ENCODE results near the gene OTUD1.

The OTUD1 gene

GRCh38 chr10:23432166-23432565, 6.7 kb upstream of the OTUD1 start:
- no peak for DNase-seq

DNA sequence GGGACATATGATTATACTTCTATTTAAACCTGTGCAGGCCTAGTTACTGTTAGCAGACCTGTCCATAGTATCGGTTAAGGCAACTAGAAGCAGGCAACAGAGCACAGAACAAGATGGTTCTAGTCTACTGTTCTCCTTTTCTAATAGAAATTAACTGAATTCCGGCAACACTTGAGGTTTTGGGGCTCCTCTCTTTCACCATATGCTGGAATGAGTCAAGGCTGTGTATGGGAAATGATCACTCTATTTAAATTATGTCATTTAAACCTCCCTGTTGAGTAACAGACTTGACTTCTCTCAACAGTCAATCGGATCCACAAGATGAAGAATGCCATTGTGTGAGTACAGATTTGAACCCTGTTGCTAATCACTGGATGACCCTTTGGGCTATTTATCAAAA, 6.2 kb upstream of the OTUD1 start:
- no peak for DNase-seq

DNA sequence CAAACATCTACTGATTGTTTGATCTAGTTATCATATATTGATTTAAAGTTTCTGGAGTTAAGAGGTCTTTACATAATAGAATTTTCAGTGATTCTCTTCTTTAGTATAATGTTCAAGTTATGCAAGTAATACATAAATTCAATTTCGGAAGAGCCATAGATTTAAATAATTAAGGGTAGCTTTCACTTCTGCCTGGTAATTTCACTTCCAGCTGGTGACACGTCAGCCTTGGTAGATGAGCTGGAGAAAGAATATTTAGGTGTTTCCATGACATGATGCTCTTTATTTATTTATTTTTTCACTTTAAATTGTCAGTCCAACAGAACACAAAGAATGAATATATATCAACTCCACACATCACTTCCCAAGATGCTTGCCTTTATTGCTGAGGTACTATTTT, 5.2 kb upstream of the OTUD1 start:
- DNase-seq: no peak

- DNase-seq: no peak
These were observed 3.5 kb upstream of the OTUD1 start for GRCh38 chr10:23435378-23435777.

DNA sequence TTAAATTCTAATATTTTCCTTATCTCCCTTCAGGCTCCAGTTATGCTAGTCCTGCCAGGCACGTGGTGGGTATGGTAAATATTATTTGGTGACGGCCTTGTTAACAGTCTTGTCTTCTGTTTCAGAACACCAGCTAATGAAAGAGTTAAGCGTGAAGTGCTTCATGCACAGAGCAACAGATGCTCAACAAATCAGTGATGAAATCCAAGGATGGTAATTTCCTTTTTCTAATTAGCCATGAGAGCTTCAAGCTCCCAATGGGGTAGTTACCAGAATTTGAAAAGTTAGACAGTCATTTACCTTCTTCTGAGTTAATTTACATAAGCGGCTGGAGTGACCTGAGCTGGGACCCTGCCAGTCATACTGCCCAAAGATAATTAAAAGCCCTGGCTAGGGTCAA, 1.9 kb upstream of the OTUD1 start:
- no peak for DNase-seq

DNA sequence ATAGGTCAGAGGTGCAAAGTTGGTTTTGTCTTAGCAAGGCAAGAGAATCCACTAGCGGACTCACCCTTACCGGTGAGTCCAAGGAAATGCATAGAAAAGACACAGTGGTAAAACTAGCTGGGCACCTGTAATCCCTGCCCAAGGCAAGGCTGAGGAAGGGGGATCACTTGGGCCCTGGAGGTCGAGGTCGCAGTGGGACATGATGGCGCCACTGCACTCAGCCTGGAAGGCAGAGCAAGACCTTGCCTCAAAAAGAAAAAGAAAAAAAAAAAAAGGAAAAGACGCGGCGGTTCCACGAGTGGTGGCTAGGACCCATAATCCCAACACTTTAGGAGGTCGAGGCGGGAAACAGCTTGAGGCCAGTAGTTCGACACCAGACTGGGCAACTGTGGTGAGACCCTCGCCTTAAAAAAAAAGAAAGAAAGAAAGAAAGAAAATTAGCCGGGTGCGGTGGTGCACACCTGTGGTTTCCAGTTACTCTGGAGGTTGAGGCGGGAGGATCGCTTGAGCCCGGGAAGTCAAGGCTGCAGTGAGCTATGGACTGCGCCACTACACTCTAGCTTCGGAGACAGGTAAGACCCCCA, 820 bp upstream of the OTUD1 start:
- no peak for DNase-seq

DNA sequence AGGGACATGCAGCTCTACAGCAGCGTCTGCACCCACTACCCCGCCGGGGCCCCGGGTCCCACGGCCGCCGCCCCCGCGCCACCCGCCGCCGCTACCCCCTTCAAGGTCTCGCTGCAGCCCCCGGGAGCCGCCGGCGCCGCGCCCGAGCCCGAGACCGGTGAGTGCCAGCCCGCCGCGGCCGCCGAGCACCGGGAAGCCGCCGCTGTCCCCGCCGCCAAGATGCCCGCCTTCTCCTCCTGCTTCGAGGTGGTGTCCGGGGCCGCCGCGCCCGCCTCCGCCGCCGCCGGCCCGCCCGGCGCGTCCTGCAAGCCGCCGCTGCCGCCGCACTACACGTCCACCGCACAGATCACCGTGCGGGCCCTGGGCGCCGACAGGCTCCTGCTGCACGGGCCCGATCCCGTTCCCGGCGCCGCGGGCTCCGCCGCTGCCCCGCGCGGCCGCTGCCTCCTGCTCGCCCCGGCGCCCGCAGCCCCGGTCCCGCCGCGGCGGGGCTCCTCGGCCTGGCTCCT, 631 bp downstream of the OTUD1 start:
- peak in 3 of 4 experiments; percentile 6 to 41 (median 26) for DNase-seq

DNA sequence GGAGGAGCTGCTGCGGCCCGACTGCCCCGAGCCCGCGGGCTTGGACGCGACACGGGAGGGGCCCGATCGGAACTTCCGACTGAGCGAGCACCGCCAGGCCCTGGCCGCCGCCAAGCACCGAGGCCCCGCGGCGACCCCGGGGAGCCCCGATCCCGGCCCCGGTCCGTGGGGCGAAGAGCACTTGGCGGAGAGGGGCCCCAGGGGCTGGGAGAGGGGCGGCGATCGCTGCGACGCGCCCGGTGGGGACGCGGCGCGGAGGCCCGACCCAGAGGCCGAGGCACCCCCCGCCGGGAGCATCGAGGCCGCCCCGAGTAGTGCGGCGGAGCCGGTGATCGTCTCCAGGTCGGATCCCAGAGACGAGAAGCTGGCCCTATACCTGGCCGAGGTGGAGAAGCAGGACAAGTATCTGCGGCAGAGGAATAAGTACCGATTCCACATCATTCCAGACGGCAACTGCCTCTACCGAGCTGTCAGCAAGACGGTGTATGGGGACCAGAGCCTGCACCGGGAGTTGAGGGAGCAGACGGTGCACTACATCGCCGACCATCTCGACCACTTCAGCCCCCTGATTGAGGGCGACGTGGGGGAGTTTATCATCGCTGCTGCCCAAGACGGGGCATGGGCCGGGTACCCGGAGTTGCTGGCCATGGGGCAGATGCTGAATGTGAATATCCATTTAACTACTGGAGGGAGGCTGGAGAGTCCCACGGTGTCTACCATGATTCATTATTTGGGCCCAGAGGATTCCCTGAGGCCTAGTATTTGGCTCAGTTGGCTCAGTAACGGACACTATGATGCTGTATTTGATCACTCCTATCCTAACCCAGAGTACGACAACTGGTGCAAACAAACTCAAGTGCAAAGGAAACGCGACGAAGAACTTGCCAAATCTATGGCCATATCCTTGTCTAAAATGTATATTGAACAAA, 1.4 kb downstream of the OTUD1 start:
- peak in 2 of 4 experiments; percentile 16 to 23 for DNase-seq

DNA sequence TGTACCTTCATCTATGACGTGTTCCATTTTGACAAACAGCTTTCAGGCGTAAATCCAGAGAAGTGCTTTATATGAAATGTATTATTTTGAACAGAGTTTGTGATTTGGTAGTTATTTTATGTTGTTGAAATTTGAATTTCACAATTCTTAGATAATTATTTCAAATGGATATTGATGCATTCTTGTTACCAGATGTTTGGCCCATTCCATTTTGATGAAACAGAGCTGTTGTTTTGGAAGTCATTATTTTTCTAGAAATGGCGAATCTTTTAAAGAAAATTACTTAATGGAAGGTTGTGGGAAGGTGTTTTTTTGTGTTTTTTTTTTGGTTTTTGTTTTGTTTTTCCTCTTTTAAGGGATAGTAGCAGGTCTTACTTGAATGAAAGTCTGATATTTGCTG, 2.4 kb downstream of the OTUD1 start:
- DNase-seq: no peak

GRCh38 chr10:23442936-23443335, 4.1 kb downstream of the OTUD1 start:
- no peak for DNase-seq

DNA sequence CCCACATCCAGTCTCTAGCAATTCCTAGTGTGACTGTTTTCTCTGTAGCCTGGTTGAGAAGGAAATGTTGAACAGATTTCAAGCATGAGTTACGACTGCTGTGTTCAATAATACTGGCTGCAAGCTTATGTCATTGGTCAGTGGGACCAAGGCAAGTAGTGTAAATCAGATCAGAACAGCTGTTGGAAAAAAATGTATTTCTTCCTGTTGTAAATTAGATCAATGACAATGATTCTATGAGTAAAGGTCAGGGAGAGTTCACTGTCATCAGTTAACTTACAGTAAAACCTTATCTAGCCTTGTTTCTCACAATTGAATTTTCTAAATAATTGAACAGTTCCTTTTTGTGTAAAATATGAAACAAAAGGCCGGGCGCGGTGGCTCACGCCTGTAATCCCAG, 6.7 kb downstream of the OTUD1 start:
- DNase-seq: no peak

DNA sequence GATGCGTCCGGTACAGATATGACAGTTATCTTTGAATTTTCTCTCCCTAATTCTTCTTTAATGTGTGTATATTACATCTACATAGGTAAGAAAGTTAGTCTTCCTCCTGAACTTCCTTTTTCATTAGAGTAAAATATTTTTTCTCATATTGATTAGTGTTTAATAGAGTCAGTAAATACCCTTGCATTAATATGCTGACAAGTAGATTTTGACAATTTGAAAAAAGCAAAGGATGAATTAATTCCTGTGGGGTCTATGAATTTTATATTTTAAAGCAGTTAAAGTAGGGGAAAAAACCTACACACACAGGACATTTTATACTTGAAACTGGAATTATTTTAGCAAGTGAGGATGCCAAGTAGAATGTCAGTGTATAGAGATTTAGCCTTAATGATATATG, 9.4 kb downstream of the OTUD1 start:
- no peak for DNase-seq

GRCh38 chr10:23448802-23449570, 10.1 kb downstream of the OTUD1 start:
- no peak for DNase-seq

DNA sequence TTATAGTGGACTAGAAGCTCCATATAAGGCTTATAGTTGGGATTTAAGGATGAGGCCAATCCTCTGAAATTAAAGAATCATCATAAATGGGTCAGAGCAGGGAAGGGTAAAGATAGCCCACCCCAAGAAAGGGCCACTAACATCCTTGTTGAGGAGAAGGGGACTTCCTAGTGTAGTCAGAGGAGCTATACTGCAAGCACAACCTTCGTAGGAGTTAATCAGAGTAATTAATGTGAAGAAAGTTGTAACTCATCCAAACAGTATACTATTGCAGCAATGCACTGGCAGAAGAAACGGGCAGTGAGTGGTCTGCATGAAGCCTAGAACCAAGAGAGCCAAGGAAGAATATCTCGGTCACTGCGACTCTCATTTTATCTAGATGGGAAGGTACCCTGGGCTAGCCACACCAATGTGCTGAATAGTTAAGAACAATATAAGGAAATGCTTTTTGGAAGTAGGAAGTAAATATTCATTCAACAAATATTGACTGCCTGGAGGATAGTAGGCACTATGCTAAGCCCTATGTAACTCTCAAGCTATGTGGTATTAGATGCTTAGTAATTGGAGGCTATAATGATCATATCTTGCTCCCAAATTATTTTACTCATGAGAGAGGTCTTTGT, 13.3 kb downstream of the OTUD1 start:
- no peak for DNase-seq

DNA sequence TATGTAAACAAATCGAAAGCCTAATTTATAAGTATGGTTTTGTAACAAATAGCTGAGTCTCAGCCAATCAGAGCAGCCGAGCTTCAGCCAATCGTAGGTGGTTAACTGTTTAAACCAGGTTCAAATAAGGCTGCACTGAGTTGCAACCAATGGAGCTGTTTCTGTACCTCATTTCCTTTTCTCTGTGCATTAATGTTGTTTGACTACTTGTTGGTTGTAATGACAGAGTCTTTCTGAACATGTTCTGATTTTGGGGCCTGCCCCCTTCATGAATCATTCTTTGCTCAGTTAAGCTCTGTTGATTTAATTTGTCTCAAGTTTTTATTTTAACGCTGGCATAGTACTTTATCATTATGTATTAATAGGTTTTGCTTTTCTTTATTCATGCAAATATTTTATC, 14.6 kb downstream of the OTUD1 start:
- no peak for DNase-seq

DNA sequence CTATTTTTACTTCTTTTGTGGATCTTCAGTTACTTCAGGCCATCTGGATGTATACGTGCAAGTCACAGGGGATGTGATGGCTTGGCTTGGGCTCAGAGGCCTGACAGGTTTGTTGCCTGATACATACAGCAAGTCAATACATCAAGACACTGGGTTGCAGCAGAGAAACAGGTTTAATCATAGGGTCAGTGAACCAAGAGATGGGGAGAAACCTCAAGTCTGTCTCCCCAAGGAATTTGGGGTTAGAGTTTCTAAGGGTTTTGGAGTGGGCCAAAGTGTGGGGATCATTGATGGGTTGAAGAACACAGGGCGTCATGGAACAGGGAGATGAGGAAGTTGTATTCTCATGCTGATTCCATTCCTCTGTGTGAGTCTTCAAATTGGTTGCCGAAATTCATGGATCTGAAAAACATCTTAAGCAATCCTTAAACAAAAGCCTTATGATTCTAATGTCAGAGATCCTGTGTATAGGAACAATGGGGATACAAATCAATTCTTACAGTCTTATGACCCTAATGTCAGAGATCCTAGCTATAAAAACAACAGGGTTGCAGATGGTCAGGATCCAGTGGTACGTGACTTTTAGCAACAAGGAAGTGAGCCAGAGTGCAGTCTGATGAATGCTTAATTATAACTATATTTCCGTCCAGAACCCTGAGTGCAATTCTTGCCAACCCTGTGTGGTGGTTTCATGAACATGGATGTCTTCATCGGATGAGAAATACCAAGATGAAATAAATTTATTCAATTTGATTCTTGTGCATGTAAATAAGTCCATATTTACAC, 18.9 kb downstream of the OTUD1 start:
- no peak for DNase-seq

DNA sequence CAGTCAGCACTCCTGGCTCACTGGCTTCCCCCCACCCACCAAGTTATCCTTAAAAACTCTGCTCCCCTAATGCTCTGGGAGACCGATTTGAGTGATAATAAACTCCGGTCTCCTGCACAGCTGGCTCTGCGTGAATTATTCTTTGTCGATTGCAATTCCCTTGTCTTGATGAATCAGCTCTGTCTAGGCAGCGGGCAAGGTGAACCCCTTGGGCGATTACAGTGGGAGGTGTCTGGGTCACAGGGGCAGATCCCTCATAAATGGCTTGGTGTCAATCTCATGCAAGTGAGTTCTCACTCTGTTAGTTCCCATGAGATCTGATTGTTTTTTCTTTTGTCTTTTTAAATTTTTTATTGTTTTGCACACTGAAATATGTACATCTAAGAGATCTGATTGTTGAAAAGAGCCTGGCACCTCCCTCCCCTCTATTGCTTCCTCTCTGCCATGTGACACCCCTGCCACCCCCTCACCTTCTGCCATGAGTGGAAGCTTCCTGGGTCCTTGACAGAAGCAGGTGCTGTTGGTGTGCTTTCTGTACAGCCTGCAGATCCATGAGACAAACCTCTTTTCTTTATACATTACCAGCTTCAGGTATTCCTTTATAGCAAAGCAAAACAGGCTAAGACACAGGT, 20.5 kb downstream of the OTUD1 start:
- no peak for DNase-seq

DNA sequence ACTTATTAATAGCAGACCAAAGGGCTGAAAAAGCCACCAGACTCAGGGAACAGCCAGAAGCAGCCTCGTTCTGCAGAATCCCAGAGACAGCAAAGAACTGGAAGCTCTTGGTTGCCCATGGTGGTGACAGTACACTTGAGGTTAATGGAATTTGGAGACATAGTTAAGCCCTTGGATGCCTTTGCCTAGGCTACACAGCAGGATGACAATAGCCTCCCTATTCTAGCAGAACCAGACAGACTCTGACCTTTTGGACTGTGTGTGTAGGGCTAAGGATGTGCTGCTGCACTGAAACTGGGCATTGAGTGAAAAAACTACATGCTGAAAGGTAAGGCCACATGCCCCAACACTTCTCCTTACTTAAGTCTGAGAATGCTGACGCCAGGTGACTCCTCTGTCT, 22.7 kb downstream of the OTUD1 start:
- no peak for DNase-seq

DNA sequence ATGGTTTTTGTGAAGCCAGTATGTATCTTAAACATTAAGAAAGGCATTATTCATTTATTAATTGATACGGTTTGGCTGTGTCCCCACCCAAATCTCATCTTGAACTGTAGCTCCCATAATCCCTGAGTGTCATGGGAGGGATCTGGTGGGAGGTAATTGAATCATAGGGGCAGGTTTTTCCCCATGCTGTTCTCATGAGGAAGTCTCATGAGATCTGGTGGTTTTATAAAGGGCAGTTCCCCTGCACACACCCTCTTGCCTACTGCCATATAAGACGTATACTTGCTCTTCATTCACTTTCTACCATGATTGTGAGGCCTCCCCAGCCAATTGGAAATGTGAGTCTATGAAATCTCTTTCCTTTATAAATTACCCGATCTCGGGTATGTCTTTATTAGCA, 28.1 kb downstream of the OTUD1 start:
- no peak for DNase-seq

- no peak for DNase-seq
These were observed 28.7 kb downstream of the OTUD1 start for GRCh38 chr10:23467548-23467947.

DNA sequence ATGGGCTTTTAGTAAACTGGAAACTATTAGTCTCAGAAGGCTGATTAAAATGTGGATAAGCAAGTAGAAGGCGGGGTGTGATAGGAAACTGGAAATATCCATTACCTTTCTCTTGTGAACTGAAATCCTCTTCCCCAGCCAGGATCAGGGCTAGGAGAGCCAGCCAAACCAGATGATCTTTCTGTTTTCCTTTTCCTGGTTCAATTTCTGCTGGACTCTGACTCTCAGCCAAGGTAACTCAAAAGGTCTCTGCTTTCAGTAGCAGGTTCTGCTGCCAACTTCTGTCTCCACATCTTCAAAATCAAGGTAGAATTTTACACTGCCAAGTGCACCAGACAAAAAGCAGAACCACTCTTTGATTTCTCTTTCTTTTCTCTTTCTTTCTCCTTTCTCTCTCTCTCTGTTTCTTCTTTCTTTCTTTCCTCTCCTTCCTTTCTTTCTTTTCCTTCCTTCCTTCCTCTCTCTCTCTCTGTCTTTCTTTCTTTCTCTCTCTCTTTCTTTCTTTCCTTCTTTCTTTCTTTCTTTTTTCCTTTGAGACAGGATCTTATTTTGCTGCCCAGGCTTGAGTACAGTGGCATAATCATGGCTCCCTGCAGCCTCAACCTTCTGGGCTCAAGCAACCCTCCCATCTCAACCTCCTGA, 30.8 kb downstream of the OTUD1 start:
- DNase-seq: no peak

All from activated naive CD4-positive, alpha-beta T cell (primary cell).